ENCODE measurements around the gene AKAP3.

The AKAP3 gene

GRCh38 chr12:4591180-4591687 lies 57.6 kb downstream of the AKAP3 start:
- DNase-seq: no peak

- no peak for DNase-seq
These were observed 58.9 kb downstream of the AKAP3 start for GRCh38 chr12:4589941-4590340.

- DNase-seq: no peak
These were observed 59.9 kb downstream of the AKAP3 start for GRCh38 chr12:4588916-4589315.

GRCh38 chr12:4587108-4587507 lies 61.7 kb downstream of the AKAP3 start:
- no peak for DNase-seq

GRCh38 chr12:4586500-4586899 lies 62.4 kb downstream of the AKAP3 start:
- DNase-seq: no peak

GRCh38 chr12:4584896-4585295 lies 64.0 kb downstream of the AKAP3 start:
- no peak for DNase-seq

- DNase-seq: no peak
These were observed 64.6 kb downstream of the AKAP3 start for GRCh38 chr12:4584281-4584680.

GRCh38 chr12:4580281-4580688 lies 68.6 kb downstream of the AKAP3 start:
- no peak for DNase-seq

GRCh38 chr12:4579305-4580102 lies 69.3 kb downstream of the AKAP3 start:
- no peak for DNase-seq

- no peak for DNase-seq
These were observed 76.2 kb downstream of the AKAP3 start for GRCh38 chr12:4572680-4573079.

- DNase-seq: no peak
These were observed 79.6 kb downstream of the AKAP3 start for GRCh38 chr12:4569261-4569660.

- no peak for DNase-seq
These were observed 81.6 kb downstream of the AKAP3 start for GRCh38 chr12:4567073-4567881.

GRCh38 chr12:4566474-4566873 lies 82.4 kb downstream of the AKAP3 start:
- no peak for DNase-seq
